Femur (tissue), 1 donor: ENCODE results near the gene RUNX3.

Experiments
- DNase-seq: peaks from one replicate; pipeline ENCODE4 v3.0.0-alpha.2; 2017

RUNX3 gene

DNA sequence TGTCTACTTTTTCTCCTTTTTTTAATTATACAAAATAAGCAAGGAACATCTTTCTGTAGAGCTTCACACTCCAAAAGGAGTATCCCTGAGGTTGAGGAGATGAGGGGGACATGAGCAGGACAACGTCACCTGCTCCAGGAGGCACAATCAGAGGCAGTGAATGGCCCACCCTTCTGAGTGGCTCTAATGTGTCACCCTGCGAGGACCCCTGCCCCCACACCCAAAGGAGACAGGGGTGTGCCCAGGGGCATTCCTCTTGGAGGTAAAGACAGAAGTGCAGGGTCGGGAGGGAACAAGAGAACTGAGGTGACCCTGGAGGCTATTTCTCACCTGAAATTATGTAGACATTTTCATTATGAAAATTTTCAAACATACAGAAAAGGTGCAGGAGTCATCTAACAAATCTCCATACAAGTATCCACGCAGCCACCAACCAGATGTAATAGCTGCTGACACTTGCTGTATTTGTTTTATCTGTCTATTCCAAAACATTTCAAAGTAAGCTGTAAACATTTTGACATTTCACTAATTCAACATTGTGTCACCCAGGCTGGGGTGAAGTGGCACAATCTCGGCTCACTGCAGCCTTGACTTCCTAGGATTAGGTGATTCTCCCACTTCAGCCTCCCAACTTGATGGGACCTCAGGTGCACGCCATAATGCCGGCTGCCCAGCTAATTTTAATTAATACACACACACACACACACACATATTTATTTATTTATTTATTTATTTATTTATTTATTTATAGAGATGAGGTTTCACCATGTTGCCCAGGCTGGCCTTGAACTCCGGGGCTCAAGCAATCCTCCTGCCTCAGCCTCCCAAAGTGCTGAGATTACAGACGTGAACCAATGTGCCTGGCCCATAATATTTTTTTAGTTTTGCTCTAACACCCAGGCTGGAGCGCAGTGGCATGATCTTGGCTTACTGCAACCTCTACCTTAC lies 70.7 kb downstream of the RUNX3 start:
- no peak for DNase-seq

DNA sequence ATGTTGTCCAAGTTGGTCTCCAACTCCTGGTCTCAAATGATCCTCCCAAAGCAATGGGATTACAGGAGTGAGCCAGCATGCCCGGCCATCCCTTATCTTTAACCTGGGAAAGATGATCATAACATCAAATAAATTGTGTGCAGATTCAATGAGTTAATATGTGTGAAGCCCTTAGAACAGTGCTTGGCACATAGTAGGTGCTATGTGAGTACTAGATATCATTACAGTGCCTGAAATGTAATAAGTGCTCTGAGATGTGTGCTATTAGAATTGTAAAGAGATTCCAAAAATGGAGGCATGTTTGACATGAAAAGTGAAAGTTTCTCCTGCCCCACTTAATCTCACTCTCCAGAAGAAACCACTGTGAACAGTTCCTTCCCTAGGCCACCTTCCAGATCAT lies 71.8 kb downstream of the RUNX3 start:
- no peak for DNase-seq

DNA sequence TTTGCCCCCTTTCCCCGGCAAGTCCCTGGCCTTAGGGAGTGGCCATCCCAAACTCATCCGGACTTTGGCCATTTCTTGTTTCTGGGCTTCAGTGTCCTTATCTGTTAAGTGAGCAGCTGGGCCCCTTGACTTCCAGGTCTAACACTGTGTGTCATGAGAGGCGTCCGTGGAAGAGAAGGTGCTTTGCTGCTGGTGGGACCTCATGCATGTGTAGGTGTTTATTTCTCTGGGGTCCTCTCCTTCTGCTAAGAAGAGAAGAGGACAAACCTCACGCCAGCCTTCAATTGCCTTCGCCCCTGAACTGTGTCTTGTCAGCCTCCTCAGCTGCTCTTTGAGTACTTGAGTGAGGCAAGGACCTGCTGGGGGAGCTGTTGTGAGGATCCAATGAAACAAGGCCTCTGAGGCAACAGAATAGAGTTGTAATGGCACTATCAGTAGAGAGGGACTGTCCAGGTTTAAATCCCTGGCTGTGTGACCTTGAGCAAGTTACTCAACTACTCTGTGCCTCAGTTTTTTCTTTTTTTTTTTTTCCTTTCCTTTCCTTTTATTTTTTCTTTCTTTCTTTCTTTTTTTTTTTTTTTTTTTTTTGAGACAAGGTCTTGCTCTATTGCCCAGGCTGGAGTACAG lies 72.5 kb downstream of the RUNX3 start:
- no peak for DNase-seq

DNA sequence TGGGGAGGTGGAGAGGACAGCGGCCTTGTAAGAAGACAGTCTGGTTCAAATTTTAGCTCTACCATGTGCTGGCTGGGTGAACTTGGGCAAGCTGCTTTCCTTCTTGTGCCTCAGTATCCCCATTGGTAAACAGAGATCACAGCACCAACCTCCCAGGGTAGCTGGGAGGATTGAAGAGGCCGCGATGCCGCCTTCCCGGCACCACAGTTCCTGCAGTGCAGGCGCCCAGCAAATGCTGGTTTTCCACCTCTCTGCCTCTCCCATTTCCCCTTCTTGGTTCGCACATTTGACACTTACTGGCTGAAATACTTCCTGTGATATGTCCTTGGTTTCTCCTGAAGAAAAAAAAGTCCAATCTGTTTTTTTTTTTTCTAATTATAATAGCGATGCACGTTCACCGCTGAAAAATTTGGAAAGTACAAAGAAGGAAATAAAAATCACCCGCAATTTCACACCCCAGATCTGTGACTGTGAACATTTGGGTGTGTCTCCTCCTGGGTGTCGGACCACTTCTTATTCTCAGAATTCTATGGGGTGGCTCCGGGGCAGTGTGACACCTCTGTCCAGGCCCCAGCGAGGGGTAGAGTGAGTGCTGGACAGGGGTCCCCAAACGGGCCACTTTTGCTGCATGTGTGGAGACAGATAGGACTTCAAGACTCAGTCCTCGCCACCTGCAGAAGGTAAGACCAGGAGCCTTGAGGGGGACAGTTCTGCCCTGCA lies 73.1 kb downstream of the RUNX3 start:
- DNase-seq: no peak

DNA sequence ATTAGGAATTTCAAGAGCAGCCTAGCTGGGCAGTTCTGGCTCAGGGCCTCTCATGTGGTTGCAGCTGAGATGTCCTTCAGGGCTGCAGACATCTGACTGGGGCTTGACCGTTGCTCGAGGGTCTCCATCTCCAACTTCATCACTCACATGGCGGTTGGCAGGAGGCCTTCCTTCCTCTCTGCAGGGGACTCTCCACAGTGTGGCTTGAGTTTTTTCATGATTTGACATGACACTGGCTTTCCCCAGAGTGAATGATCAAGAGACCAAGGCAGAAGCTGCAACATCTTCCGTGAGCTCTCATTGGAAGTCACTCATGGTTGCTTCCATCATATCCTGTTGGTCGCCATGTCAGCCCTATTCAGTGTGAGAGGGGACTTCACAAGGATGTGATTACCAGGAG lies 74.6 kb downstream of the RUNX3 start:
- no peak for DNase-seq

DNA sequence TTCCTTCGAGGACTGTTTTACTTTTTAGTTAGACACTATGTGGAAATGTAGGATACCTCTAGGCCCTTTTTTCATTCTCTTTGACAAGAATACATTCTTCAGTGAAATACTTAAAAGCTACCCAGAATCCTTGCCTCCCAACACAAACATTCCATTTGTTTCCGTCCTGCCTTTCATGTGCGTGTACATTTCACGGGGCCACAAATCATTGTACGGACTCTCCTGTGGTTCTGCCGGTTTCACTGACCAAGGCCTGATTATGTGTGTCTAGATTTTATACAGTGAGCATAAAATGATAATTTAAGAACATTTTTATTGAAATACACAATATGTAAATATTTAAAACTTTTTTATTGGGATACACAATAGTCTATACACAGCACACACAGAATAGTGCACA lies 76.4 kb downstream of the RUNX3 start:
- no peak for DNase-seq

DNA sequence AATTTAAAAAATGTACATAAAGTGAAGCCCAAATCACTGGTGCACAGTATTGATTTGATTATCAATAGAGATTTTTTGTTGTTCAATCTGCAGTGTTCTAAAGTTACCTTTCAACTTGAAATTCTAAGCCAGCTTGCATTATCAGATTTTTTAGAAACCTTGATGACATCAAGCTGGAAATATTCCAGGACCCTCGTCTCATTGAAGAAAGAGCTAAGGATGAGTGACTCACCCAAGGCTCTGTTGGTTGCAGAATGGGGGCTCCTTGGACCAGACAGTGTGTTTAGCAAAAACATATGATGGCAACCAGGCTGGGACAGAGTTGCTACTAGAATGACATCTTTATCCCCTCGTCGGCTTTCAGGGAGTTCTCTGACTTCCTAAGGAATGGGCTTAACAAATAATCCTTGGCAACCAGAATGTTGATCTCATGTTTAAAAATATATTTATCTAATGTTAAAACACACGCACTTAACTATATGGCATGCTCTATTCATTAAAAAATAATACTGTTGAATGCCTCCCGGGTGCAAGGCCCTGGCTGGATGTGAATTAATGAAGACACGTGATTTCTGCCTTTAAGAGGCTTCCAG lies 79.7 kb downstream of the RUNX3 start:
- no peak for DNase-seq

DNA sequence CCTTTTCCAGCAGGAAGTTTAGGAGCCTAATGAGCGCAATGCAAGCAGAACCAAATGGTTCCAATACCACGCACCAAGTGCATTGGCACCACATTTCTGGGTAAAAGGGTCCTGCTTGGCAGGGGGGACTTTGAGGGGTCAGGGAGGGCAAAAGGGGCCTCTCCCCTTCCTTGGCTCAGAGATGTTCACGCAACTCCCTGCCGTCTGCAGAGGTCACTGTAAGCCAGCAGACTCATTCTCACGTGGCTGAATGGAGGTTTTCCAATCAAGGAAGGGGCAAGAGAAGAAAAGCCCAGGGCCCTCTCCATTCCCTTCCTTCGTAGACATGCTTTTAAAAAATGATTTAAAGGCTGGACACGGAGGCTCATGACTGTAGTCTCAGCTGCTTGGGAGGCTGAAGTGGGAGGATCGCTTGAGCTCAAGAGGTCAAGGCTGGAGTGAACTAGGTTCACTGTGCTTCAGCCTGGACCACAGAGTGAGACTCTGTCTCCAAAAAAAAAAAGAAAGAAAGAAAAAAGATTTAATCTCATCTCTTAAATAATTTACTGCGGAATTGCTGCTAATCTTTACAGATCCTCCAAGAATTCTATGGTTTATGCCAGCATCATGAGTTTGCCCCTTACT lies 80.3 kb downstream of the RUNX3 start:
- DNase-seq: no peak
